SK-N-SH treated with all-trans-retinoic acid at 6 μM for 48 hours (cell line): Measurements from ENCODE around the gene TNS2.
A peak's percentile ranks its signal among the peaks of the same experiment; 100 is the strongest.

Source experiments
- ATAC-seq: fragments of 200-7000 bp; cut with Tn5 transposase; 3 replicates; pipeline ENCODE4 v1.9.1; 2020; ENCODE audit warnings: mild to moderate bottlenecking, moderate library complexity
- BACH2 ChIP-seq: fragments of 250-450 bp; sonication (Bioruptor Pico); IDR thresholded peaks from 2 replicates; pipeline ENCODE4 v1.9.0; 2021; ENCODE audit warnings: mild to moderate bottlenecking, borderline replicate concordance
- CSDC2 ChIP-seq: fragments of 250-450 bp; sonication (Bioruptor Pico); IDR thresholded peaks from 2 replicates; pipeline ENCODE4 v1.5.0; 2020; ENCODE audit warnings: mild to moderate bottlenecking, moderate library complexity
- ESRRG ChIP-seq: fragments of 250-450 bp; sonication (Bioruptor Pico); IDR thresholded peaks from 2 replicates; pipeline ENCODE4 v1.6.1; 2021; ENCODE audit warnings: mild to moderate bottlenecking
- GLIS3 ChIP-seq: fragments of 250-450 bp; sonication (Bioruptor Pico); IDR thresholded peaks from 2 replicates; pipeline ENCODE4 v1.5.0; 2020; ENCODE audit warnings: mild to moderate bottlenecking, moderate library complexity
- ISL1 ChIP-seq: fragments of 250-450 bp; sonication (Bioruptor Pico); IDR thresholded peaks from 2 replicates; pipeline ENCODE4 v2.1.2; 2022; ENCODE audit warnings: mild to moderate bottlenecking, moderate library complexity
- OSR1 ChIP-seq: fragments of 250-450 bp; sonication (Bioruptor Pico); IDR thresholded peaks from 2 replicates; pipeline ENCODE4 v1.8.0; 2022; ENCODE audit warnings: moderate library complexity, mild to moderate bottlenecking, inconsistent platforms
- PPARA ChIP-seq: fragments of 250-450 bp; sonication (Bioruptor Pico); IDR thresholded peaks from 2 replicates; pipeline ENCODE4 v1.5.0; 2020; ENCODE audit warnings: mild to moderate bottlenecking, borderline replicate concordance
- RARB ChIP-seq: fragments of 250-450 bp; sonication (Bioruptor Pico); IDR thresholded peaks from 2 replicates; pipeline ENCODE4 v1.8.0; 2021; ENCODE audit warnings: mild to moderate bottlenecking, moderate library complexity
- SNAI2 ChIP-seq: fragments of 250-450 bp; sonication (Bioruptor Pico); IDR thresholded peaks from 2 replicates; pipeline ENCODE4 v1.5.0; 2020; ENCODE audit warnings: mild to moderate bottlenecking, moderate library complexity
- TCF4 ChIP-seq: fragments of 250-450 bp; sonication (Bioruptor Pico); IDR thresholded peaks from 2 replicates; pipeline ENCODE4 v1.8.0; 2021; ENCODE audit warnings: mild to moderate bottlenecking, moderate library complexity, borderline replicate concordance
- TOX ChIP-seq: fragments of 250-450 bp; sonication (Bioruptor Pico); IDR thresholded peaks from 2 replicates; pipeline ENCODE4 v1.8.0; 2021; ENCODE audit warnings: mild to moderate bottlenecking, moderate library complexity, borderline replicate concordance
- ZC3H10 ChIP-seq: fragments of 250-450 bp; sonication (Bioruptor Pico); IDR thresholded peaks from 2 replicates; pipeline ENCODE4 v1.5.1; 2021; ENCODE audit warnings: mild to moderate bottlenecking, moderate library complexity
- ZFP3 ChIP-seq: fragments of 250-450 bp; sonication (Bioruptor Pico); IDR thresholded peaks from 2 replicates; pipeline ENCODE4 v1.5.0; 2020; ENCODE audit warnings: mild to moderate bottlenecking, moderate library complexity
- ZFP30 ChIP-seq: fragments of 450-650 bp; formaldehyde crosslinking; IDR thresholded peaks from 2 replicates; pipeline ENCODE4 v1.5.0; 2022; ENCODE audit warnings: mild to moderate bottlenecking, moderate library complexity
- ZNF565 ChIP-seq: fragments of 450-650 bp; formaldehyde crosslinking; conservative IDR thresholded peaks from 2 replicates; pipeline ENCODE4 v1.5.0; 2020; ENCODE audit warnings: low read depth, mild to moderate bottlenecking, moderate library complexity
- ZNF70 ChIP-seq: fragments of 450-650 bp; formaldehyde crosslinking; IDR thresholded peaks from 2 replicates; pipeline ENCODE4 v1.5.0; 2020; ENCODE audit warnings: mild to moderate bottlenecking, moderate library complexity
- ZNF8 ChIP-seq: fragments of 450-650 bp; formaldehyde crosslinking; IDR thresholded peaks from 2 replicates; pipeline ENCODE4 v1.5.0; 2020; ENCODE audit warnings: mild to moderate bottlenecking, moderate library complexity
- TF ChIP-seq, protein P1 (sequence below): fragments of 250-450 bp; sonication (Bioruptor Pico); IDR thresholded peaks from 2 replicates; pipeline ENCODE4 v1.5.1; 2020; ENCODE audit warnings: low read depth, mild to moderate bottlenecking, moderate library complexity
- TF ChIP-seq, protein P2 (sequence below): fragments of 250-450 bp; sonication (Bioruptor Pico); IDR thresholded peaks from 2 replicates; pipeline ENCODE4 v1.8.0; 2021; ENCODE audit warnings: low read depth, mild to moderate bottlenecking, moderate library complexity, borderline replicate concordance
- TF ChIP-seq, protein P3 (sequence below): fragments of 250-450 bp; sonication (Bioruptor Pico); IDR thresholded peaks from 2 replicates; pipeline ENCODE4 v1.5.0; 2020; ENCODE audit warnings: mild to moderate bottlenecking, moderate library complexity

TNS2 gene

DNA sequence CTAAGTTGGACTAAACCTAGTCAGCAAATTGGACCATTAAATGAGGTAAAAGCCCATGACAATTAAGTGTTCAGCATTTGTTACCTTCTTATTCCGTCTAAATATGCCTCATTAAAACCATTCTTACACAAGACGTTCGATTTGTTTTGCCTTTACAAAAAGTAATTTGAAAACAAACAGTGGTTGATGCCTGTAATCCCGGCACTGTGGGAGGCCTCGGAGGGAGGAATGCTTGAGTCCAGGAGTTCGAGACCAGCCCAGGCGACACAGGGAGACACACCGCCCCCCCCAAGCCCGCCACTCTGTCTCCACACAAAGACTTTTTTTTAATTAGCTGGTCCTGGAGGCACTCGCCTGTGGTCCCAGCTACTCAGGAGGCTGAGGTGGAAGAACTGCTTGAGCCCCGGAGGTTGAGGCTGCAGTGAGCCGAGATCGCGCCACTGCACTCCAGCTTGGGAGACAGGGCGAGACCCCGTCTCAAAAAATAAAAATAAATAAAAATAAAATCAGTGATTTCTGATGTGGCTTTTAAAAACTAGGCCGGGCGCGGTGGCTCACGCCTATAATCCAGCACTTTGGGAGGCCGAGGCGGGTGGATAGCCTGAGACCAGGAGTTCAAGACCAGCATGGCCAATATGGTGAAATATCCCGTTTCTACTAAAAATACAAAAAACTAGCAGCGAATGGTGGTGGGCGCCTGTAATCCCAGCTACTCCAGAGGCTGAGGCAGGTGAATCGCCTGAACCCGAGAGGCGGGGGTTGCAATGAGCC lies 44.5 kb upstream of the TNS2 start:
- no peak for TF ChIP-seq RARB (CRISPR knock-in tag)
- no peak for TF ChIP-seq ZNF70
- no peak for TF ChIP-seq ISL1
- TF ChIP-seq ZNF8 (CRISPR knock-in tag) = no peak
- TF ChIP-seq, protein P1, sequence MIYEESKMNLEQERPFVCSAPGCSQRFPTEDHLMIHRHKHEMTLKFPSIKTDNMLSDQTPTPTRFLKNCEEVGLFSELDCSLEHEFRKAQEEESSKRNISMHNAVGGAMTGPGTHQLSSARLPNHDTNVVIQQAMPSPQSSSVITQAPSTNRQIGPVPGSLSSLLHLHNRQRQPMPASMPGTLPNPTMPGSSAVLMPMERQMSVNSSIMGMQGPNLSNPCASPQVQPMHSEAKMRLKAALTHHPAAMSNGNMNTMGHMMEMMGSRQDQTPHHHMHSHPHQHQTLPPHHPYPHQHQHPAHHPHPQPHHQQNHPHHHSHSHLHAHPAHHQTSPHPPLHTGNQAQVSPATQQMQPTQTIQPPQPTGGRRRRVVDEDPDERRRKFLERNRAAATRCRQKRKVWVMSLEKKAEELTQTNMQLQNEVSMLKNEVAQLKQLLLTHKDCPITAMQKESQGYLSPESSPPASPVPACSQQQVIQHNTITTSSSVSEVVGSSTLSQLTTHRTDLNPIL (CRISPR knock-in tag) = no peak
- no peak for TF ChIP-seq BACH2 (CRISPR knock-in tag)
- TF ChIP-seq, protein P2, sequence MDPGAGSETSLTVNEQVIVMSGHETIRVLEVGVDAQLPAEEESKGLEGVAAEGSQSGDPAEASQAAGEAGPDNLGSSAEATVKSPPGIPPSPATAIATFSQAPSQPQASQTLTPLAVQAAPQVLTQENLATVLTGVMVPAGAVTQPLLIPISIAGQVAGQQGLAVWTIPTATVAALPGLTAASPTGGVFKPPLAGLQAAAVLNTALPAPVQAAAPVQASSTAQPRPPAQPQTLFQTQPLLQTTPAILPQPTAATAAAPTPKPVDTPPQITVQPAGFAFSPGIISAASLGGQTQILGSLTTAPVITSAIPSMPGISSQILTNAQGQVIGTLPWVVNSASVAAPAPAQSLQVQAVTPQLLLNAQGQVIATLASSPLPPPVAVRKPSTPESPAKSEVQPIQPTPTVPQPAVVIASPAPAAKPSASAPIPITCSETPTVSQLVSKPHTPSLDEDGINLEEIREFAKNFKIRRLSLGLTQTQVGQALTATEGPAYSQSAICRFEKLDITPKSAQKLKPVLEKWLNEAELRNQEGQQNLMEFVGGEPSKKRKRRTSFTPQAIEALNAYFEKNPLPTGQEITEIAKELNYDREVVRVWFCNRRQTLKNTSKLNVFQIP (CRISPR knock-in tag) = no peak
- no peak for TF ChIP-seq ZC3H10 (CRISPR knock-in tag)
- TF ChIP-seq ZNF565 (CRISPR knock-in tag) = no peak
- no peak for TF ChIP-seq ESRRG (CRISPR knock-in tag)
- TF ChIP-seq TCF4 (CRISPR knock-in tag) = no peak
- TF ChIP-seq PPARA (CRISPR knock-in tag) = no peak
- no peak for TF ChIP-seq TOX (CRISPR knock-in tag)
- TF ChIP-seq ZFP30 (CRISPR knock-in tag) = no peak
- no peak for TF ChIP-seq ZFP3 (CRISPR knock-in tag)
- no peak for TF ChIP-seq OSR1 (CRISPR knock-in tag)
- TF ChIP-seq GLIS3 = no peak
- no peak for TF ChIP-seq SNAI2 (CRISPR knock-in tag)
- peak; percentile 2 for ATAC-seq

DNA sequence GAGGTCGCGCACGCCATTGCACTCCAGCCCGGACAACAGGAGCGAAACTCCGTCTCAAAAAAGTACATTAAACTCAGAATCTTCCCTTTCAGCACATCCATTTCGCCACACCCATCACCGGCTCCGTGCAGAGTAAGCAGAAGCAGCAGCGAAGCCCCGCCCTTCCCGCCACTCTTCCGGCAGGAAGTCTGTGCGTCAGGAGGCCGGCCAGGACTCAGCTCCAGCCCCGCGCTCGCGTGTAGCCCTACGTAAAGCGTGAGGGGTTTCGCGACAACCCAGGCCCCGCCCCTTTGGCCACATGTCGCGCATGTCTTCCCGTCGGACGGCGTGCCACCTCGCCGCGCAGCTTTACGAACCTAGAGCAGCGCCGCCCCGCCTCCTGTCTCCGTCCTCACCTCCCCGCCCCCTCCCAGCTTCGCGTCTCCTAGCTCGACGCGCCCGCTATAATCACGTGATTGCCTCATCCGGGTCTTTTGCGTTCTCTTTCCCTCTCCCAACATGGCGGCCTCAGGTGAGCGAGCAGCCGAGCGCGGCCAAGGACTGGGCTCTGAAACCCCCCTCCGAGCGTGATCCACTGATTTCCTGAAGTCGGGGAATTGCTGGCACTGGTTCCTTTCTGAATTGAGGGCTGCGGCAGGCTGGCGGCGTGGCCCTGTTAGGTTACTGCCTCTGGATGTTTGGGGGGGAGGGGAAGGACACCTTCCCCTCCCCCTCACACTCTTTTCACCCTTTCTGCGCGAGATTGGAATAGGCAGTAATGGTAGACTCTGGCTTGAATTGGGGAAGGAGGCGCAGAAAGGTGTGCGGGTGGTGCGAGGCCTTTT lies 43.7 kb upstream of the TNS2 start, which contains the start of gene EIF4B:
Gene EIF4B (plus strand): TSS at position 471 of the 824 bp plus-strand sequence. CDS start 28 bp downstream, at position 499.
- TF ChIP-seq ZNF565 (CRISPR knock-in tag) (no peak), GLIS3 (no peak), OSR1 (CRISPR knock-in tag) (no peak), ZFP30 (CRISPR knock-in tag) (no peak), CSDC2 (CRISPR knock-in tag) (0 out of 2 replicates have a peak, but pooled peaks have one; percentile 65), ZFP3 (CRISPR knock-in tag) (peak; percentile 19; the same call in 1 of the 2 replicates), SNAI2 (CRISPR knock-in tag) (no peak), ZNF70 (0 out of 2 replicates have a peak, but pooled peaks have one; percentile 8), ISL1 (no peak)
- TF ChIP-seq, protein P1 (CRISPR knock-in tag) = no peak
- TF ChIP-seq, protein P3, sequence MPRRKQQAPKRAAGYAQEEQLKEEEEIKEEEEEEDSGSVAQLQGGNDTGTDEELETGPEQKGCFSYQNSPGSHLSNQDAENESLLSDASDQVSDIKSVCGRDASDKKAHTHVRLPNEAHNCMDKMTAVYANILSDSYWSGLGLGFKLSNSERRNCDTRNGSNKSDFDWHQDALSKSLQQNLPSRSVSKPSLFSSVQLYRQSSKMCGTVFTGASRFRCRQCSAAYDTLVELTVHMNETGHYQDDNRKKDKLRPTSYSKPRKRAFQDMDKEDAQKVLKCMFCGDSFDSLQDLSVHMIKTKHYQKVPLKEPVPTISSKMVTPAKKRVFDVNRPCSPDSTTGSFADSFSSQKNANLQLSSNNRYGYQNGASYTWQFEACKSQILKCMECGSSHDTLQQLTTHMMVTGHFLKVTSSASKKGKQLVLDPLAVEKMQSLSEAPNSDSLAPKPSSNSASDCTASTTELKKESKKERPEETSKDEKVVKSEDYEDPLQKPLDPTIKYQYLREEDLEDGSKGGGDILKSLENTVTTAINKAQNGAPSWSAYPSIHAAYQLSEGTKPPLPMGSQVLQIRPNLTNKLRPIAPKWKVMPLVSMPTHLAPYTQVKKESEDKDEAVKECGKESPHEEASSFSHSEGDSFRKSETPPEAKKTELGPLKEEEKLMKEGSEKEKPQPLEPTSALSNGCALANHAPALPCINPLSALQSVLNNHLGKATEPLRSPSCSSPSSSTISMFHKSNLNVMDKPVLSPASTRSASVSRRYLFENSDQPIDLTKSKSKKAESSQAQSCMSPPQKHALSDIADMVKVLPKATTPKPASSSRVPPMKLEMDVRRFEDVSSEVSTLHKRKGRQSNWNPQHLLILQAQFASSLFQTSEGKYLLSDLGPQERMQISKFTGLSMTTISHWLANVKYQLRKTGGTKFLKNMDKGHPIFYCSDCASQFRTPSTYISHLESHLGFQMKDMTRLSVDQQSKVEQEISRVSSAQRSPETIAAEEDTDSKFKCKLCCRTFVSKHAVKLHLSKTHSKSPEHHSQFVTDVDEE (CRISPR knock-in tag) = peak; percentile 44; the same call in 1 of the 2 replicates
- ATAC-seq = peak; percentile 98

DNA sequence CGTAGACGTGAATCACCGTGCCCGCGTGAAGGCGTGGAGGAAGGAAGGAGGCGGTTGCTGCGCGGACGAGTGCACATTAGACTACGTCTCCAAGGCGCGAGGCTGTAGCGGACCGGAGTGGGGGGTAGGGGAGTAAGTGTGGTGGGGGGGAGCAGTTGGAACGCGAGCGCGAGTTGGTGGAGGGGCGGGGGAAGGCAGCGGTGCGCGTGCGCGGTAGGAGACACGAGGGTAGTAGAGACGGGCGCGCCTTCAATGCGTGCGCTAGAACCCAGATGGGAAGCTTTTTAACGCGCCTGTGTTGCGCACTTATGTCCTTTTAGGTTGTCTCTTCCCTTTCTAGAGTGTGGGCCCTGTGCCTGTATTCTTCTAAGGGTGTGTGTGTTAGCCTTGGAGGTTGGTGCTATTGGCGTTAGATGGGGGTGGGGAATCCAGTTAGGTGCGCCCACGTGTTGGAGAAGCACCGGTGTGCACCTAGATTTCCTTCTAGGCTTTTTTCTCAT lies 43.0 kb upstream of the TNS2 start:
- ATAC-seq = peak; percentile 63

More for the DNA sequence above, 43.0 kb upstream of the TNS2 start:
- TF ChIP-seq, protein P1 (CRISPR knock-in tag) = no peak
- TF ChIP-seq ESRRG (CRISPR knock-in tag) (no peak), ZFP3 (CRISPR knock-in tag) (no peak), ZC3H10 (CRISPR knock-in tag) (no peak), TCF4 (CRISPR knock-in tag) (no peak), GLIS3 (no peak), CSDC2 (CRISPR knock-in tag) (no peak), OSR1 (CRISPR knock-in tag) (no peak), PPARA (CRISPR knock-in tag) (no peak), SNAI2 (CRISPR knock-in tag) (no peak), ZNF565 (CRISPR knock-in tag) (no peak)
